HEK293T (cell line): ENCODE data around the gene ZDHHC22.

Experiments
- CTCF ChIA-PET: fragments of 350-600 bp; formaldehyde crosslinking; extraction: SDS; loops from one replicate; lab custom pipeline; 2021; ENCODE audit warnings: antibody characterized with exemption, inconsistent platforms; lab: Yijun Ruan, JAX
- POLR2A ChIA-PET: fragments of 350-600 bp; formaldehyde crosslinking; extraction: SDS; loops from one replicate; lab custom pipeline; 2020; ENCODE audit warnings: antibody characterized with exemption, inconsistent platforms; lab: Yijun Ruan, JAX
- DNase-seq: peaks from one replicate; pipeline ENCODE4 v3.0.0; 2012; ENCODE audit warnings: mixed read lengths; ENCODE audit errors: extremely low spot score
- ARNT ChIP-seq: fragments of 450-650 bp; IDR thresholded peaks from 2 replicates; pipeline ENCODE4 v1.6.1; 2017; ENCODE audit warnings: mild to moderate bottlenecking
- BHLHE40 ChIP-seq: fragments of 450-650 bp; IDR thresholded peaks from 2 replicates; pipeline ENCODE4 v1.6.1; 2016; ENCODE audit warnings: mild to moderate bottlenecking, moderate library complexity, borderline replicate concordance
- CTBP1 ChIP-seq: fragments of 450-650 bp; IDR thresholded peaks from 2 replicates; pipeline ENCODE4 v1.6.1; 2016; ENCODE audit warnings: borderline replicate concordance
- ELF4 ChIP-seq: fragments of 450-650 bp; IDR thresholded peaks from 2 replicates; pipeline ENCODE4 v1.6.1; 2017; ENCODE audit warnings: antibody characterized with exemption
- FOXA1 ChIP-seq: fragments of 450-650 bp; IDR thresholded peaks from 2 replicates; pipeline ENCODE4 v1.6.1; 2016; ENCODE audit warnings: mild to moderate bottlenecking
- FOXK2 ChIP-seq: fragments of 450-650 bp; IDR thresholded peaks from 2 replicates; pipeline ENCODE4 v1.6.1; 2016; ENCODE audit warnings: mild to moderate bottlenecking
- FOXM1 ChIP-seq: fragments of 450-650 bp; IDR thresholded peaks from 2 replicates; pipeline ENCODE4 v1.6.1; 2017; ENCODE audit warnings: mild to moderate bottlenecking, borderline replicate concordance
- HDGF ChIP-seq: fragments of 450-650 bp; IDR thresholded peaks from 2 replicates; pipeline ENCODE4 v1.6.1; 2017; ENCODE audit warnings: antibody characterized with exemption, borderline replicate concordance
- L3MBTL2 ChIP-seq: fragments of 450-650 bp; conservative IDR thresholded peaks from 2 replicates; pipeline ENCODE4 v1.6.1; 2016; ENCODE audit warnings: mild to moderate bottlenecking
- LEF1 ChIP-seq: fragments of 450-650 bp; IDR thresholded peaks from 2 replicates; pipeline ENCODE4 v1.6.1; 2017; ENCODE audit warnings: mild to moderate bottlenecking, borderline replicate concordance
- NFRKB ChIP-seq: fragments of 450-650 bp; IDR thresholded peaks from 2 replicates; pipeline ENCODE4 v1.6.1; 2016; ENCODE audit warnings: mild to moderate bottlenecking, moderate library complexity
- SP1 ChIP-seq: fragments of 450-650 bp; IDR thresholded peaks from 2 replicates; pipeline ENCODE4 v1.6.1; 2017
- SUZ12 ChIP-seq: fragments of 450-650 bp; IDR thresholded peaks from 2 replicates; pipeline ENCODE4 v1.6.1; 2016; ENCODE audit warnings: mild to moderate bottlenecking
- TARDBP ChIP-seq: fragments of 450-650 bp; IDR thresholded peaks from 2 replicates; pipeline ENCODE4 v1.6.1; 2016
- ZNF384 ChIP-seq: fragments of 450-650 bp; IDR thresholded peaks from 2 replicates; pipeline ENCODE4 v1.6.1; 2016

The ZDHHC22 gene

DNA sequence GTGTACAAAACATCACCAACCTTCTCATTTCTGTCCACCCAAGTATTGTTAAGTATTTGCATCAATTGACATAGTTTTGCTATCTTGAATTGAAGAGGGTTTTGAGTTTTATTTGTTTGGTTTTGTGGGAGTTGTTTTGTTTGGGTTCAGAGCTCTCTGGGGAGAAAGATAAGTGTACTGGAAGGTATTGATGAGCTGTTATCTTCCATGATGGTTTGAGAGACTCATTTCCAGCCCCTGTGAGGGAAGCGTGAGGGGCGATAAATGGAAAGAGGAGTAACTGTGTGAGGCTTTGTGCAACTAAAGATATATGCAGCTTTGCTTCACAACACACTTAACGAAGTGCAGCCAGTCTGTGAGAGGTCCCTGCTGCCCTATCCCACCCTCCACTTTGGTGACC is 59.2 kb downstream of the ZDHHC22 start:
- ChIA-PET CTCF (interaction anchor here (0.7 to 2.0 kb wide), 3 partner anchors 12 to 206 kb away, joined by 3 to 16 read pairs (median 4); no protein-coding TSS in a partner anchor), POLR2A (interaction anchor here (1.8 kb wide), 1 partner anchor 15 kb away, joined by 6 read pairs; no protein-coding TSS in a partner anchor)
- DNase-seq, result no peak
- no peak for TF ChIP-seq ARNT
- TF ChIP-seq FOXK2, result no peak
- TF ChIP-seq SUZ12, result no peak
- no peak for TF ChIP-seq L3MBTL2
- TF ChIP-seq BHLHE40, result no peak
- no peak for TF ChIP-seq FOXM1
- TF ChIP-seq LEF1, result no peak
- no peak for TF ChIP-seq SP1
- no peak for TF ChIP-seq HDGF
- no peak for TF ChIP-seq TARDBP
- no peak for TF ChIP-seq ZNF384
- TF ChIP-seq FOXA1, result no peak
- TF ChIP-seq ELF4, result no peak
- TF ChIP-seq NFRKB, result no peak
- no peak for TF ChIP-seq CTBP1
